ENCODE data around the gene C16orf92. TPM values are rescaled to one million over a fixed set of nuclear protein-coding genes. Genes with fewer than 3 reads are reported as not detected.
A peak's percentile ranks its signal among the peaks of the same experiment; 100 is the strongest.

Gene C16orf92
- total RNA-seq, 1 experiment from 2014 or later: not detected

GRCh38 chr16:30060836-30061554, 38.0 kb downstream of the C16orf92 start:
- Histone ChIP-seq H3K27ac (peak overlapping the region; percentile 9; the same call in 1 of the 2 replicates), H2AFZ (no peak overlapping the region), H4K20me1 (ENCODE audit: insufficient read depth) (peaks cover under 1% of the 10 kb centered on the region; the same call in 1 of the 2 replicates), H3K4me1 (replicated peaks; ENCODE audit: insufficient read depth) (peaks cover 36% of the 10 kb centered on the region), H3F3A (ENCODE audit: insufficient read depth, low read depth) (peaks cover 61% of the 10 kb centered on the region), H3K4me2 (peak overlapping the region; percentile 22), H3K4me3 (no peak overlapping the region), H3K9me3 (ENCODE audit: insufficient read depth, low read depth) (no peaks in the 10 kb centered on the region), H3K9me2 (ENCODE audit: insufficient read depth) (no peaks in the 10 kb centered on the region), H3K36me3 (ENCODE audit: low read depth) (no peaks in the 10 kb centered on the region), H3K79me2 (ENCODE audit: low read depth) (peaks cover 32% of the 10 kb centered on the region), H3K27me3 (ENCODE audit: insufficient read depth, low read depth) (no peaks in the 10 kb centered on the region)
- ChIA-PET CTCF (interaction anchor here (0.6 to 0.7 kb wide), 3 partner anchors 14 to 30 kb away, joined by 5 to 17 read pairs (median 11); partner anchors contain the start of gene TBX6), POLR2A (ENCODE audit: unreplicated experiment) (no interaction called here)
- no peak for TF ChIP-seq CTCF (conservative IDR thresholded peaks at IDR 0.05)
- no peak for TF ChIP-seq EZH2 (IDR thresholded peaks at IDR 0.05; ENCODE audit: low read depth)
- intact Hi-C loops (cut with micrococcal nuclease; ENCODE audit: unreplicated experiment): no loop called here
- peak; percentile 83 to 86 for DNase-seq
- BruUV-seq (replicated peaks): no TSS peak

- Histone ChIP-seq H3F3A (ENCODE audit: insufficient read depth, low read depth) (peaks cover 72% of the 10 kb centered on the region), H3K4me1 (replicated peaks; ENCODE audit: insufficient read depth) (peaks cover 51% of the 10 kb centered on the region), H3K27me3 (ENCODE audit: insufficient read depth, low read depth) (no peaks in the 10 kb centered on the region), H3K27ac (peak overlapping the region; percentile 92), H4K20me1 (ENCODE audit: insufficient read depth) (peaks cover 24% of the 10 kb centered on the region), H3K9me3 (ENCODE audit: insufficient read depth, low read depth) (no peaks in the 10 kb centered on the region), H3K36me3 (ENCODE audit: low read depth) (peaks cover 18% of the 10 kb centered on the region), H2AFZ (peak overlapping the region; percentile 71; the same call in 1 of the 2 replicates), H3K4me3 (peak overlapping the region; percentile 94), H3K4me2 (peak overlapping the region; percentile 78), H3K79me2 (ENCODE audit: low read depth) (peaks cover 56% of the 10 kb centered on the region), H3K9me2 (ENCODE audit: insufficient read depth) (no peaks in the 10 kb centered on the region)
- no peak for TF ChIP-seq CTCF (conservative IDR thresholded peaks at IDR 0.05)
- no peak for TF ChIP-seq EZH2 (IDR thresholded peaks at IDR 0.05; ENCODE audit: low read depth)
- intact Hi-C loops (cut with micrococcal nuclease; ENCODE audit: unreplicated experiment): no loop called here
- CTCF ChIA-PET: interaction anchor here (0.6 to 0.7 kb wide), 3 partner anchors 394 to 1188 kb away, joined by 3 to 4 read pairs (median 3); no protein-coding TSS in a partner anchor
- POLR2A ChIA-PET (ENCODE audit: unreplicated experiment): interaction anchor here (0.7 to 1.0 kb wide), 2 partner anchors 23 to 28 kb away, joined by 3 to 5 read pairs; partner anchors contain the start of gene TBX6
- no TSS peak for BruUV-seq (replicated peaks)
- no peak for DNase-seq
Measured at GRCh38 chr16:30063278-30063892, 40.4 kb downstream of the C16orf92 start.

- H4K20me1 ChIP-seq (ENCODE audit: insufficient read depth): peaks cover 31% of the 10 kb centered on the region
- peak overlapping the region; percentile 78 for H3K4me2 ChIP-seq
- peak; percentile 62 to 64 for DNase-seq
- peaks cover 79% of the 10 kb centered on the region for H3F3A ChIP-seq (ENCODE audit: insufficient read depth, low read depth)
- H2AFZ ChIP-seq: peak overlapping the region; percentile 71
- no TSS peak for BruUV-seq (replicated peaks)
- peak overlapping the region; percentile 92 for H3K27ac ChIP-seq
- ChIA-PET POLR2A (ENCODE audit: unreplicated experiment) (interaction anchor here (0.6 to 1.0 kb wide), 2 partner anchors 9 to 28 kb away, joined by 3 to 19 read pairs; partner anchors contain the start of gene TBX6), CTCF (interaction anchor here (0.6 to 1.5 kb wide), 4 partner anchors 9 to 1188 kb away, joined by 3 to 4 read pairs (median 4); no protein-coding TSS in a partner anchor)
- TF ChIP-seq CTCF (conservative IDR thresholded peaks at IDR 0.05): peak; percentile 53; the same call in 1 of the 2 replicates
- TF ChIP-seq EZH2 (IDR thresholded peaks at IDR 0.05; ENCODE audit: low read depth): no peak
- H3K4me3 ChIP-seq: peak overlapping the region; percentile 94
- H3K9me3 ChIP-seq (ENCODE audit: insufficient read depth, low read depth): no peaks in the 10 kb centered on the region
- peaks cover 24% of the 10 kb centered on the region for H3K36me3 ChIP-seq (ENCODE audit: low read depth)
- H3K4me1 ChIP-seq (replicated peaks; ENCODE audit: insufficient read depth): peaks cover 55% of the 10 kb centered on the region
- intact Hi-C loops (cut with micrococcal nuclease; ENCODE audit: unreplicated experiment): loop anchor here (1.0 to 2.0 kb wide), 2 partner anchors 11 to 291 kb away; partner anchors contain the start of gene CD2BP2
- no peaks in the 10 kb centered on the region for H3K27me3 ChIP-seq (ENCODE audit: insufficient read depth, low read depth)
- no peaks in the 10 kb centered on the region for H3K9me2 ChIP-seq (ENCODE audit: insufficient read depth)
- H3K79me2 ChIP-seq (ENCODE audit: low read depth): peaks cover 63% of the 10 kb centered on the region
Measured at GRCh38 chr16:30063893-30064728, 41.1 kb downstream of the C16orf92 start.
